ENCODE results near the gene BRD8.
"Not testable (repeated sequence)": the region's sequence is repeated elsewhere in the genome, so short reads cannot be mapped to it uniquely, and the experiment has no call there.

DNA sequence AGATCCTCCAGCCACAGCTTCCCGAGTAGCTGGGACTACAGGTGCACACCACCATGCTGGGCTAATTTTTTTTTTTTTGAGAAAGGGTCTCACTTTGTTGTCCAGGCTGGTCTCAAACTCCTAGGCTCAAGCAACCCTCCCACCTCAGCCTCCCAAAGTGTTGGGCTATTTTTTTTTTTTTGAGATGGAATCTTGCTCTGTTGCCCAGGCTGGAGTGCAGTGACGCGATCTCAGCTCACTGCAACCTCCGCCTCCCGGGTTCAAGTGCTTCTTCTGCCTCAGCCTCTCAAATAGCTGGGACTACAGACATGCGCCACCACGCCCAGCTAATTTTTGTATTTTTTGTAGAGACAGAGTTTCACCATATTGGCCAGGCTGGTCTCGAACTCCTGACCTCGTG, 22.5 kb downstream of the BRD8 start:
- not testable (repeated sequence) for TF ChIP-seq EZH2 (IDR thresholded peaks at IDR 0.05); POLR2AphosphoS5 (IDR thresholded peaks at IDR 0.05; ENCODE audit: borderline replicate concordance, low read depth, low read length); FOXP2 (optimal IDR thresholded peaks at IDR 0.05; ENCODE audit: control extremely low read depth, extremely low read length, insufficient read depth)
